K562 (cell line): Measurements from ENCODE around the gene RFC2. TPM values are rescaled to one million over a fixed set of nuclear protein-coding genes. Genes with fewer than 3 reads are reported as not detected.

Source experiments
- ATF1 ChIP-seq, 2 experiments: fragments of 450-650 bp in 1 of 2; IDR thresholded peaks; 2 replicates each; pipeline ENCODE4 v1.6.1; 2016; ENCODE audit warnings: missing compliant biosample characterization in 1 of 2, missing genetic modification characterization in 1 of 2
- ATF7 ChIP-seq: fragments of 450-650 bp; IDR thresholded peaks from 2 replicates; pipeline ENCODE4 v1.7.1; 2014; ENCODE audit warnings: mild to moderate bottlenecking, moderate library complexity
- CGGBP1 ChIP-seq: fragments of 250-450 bp; sonication (Bioruptor Pico); IDR thresholded peaks from 2 replicates; pipeline ENCODE4 v1.9.0; 2021; ENCODE audit warnings: mild to moderate bottlenecking
- FOXM1 ChIP-seq, 2 experiments: fragments of 450-650 bp in 1 of 2; sonication (generic) in 1 of 2; formaldehyde crosslinking in 1 of 2; IDR thresholded peaks; 2 replicates each; pipeline versions ENCODE4 v1.6.1 to v1.9.0; 2017 to 2022; ENCODE audit warnings: low read depth in 2 of 2, mild to moderate bottlenecking in 2 of 2, missing genetic modification reagents in 1 of 2, moderate library complexity in 1 of 2
- FOXP1 ChIP-seq: sonication (generic); formaldehyde crosslinking; IDR thresholded peaks from 2 replicates; pipeline ENCODE4 v1.8.0; 2022; ENCODE audit warnings: mild to moderate bottlenecking, missing genetic modification reagents
- GMEB1 ChIP-seq: fragments of 250-450 bp; sonication (Bioruptor Pico); IDR thresholded peaks from 2 replicates; pipeline ENCODE4 v1.4.0; 2020; ENCODE audit warnings: mild to moderate bottlenecking
- HDAC6 ChIP-seq: IDR thresholded peaks from 2 replicates; pipeline ENCODE4 v1.6.1; 2012; ENCODE audit warnings: low read depth, mild to moderate bottlenecking, control low read depth, inconsistent platforms, low read length, moderate library complexity
- KDM1A ChIP-seq, 2 experiments: fragments of 450-650 bp; IDR thresholded peaks; 2 replicates each; pipeline ENCODE4 v1.6.1; 2016; ENCODE audit warnings: mild to moderate bottlenecking in 2 of 2
- KLF6 ChIP-seq: fragments of 250-450 bp; sonication (Bioruptor Pico); IDR thresholded peaks from 2 replicates; pipeline ENCODE4 v1.4.0; 2020; ENCODE audit warnings: mild to moderate bottlenecking, moderate library complexity, borderline replicate concordance
- MAFF ChIP-seq: IDR thresholded peaks from 2 replicates; pipeline ENCODE4 v1.6.1; 2012; ENCODE audit warnings: low read length, improper control_type of control experiment
- MAZ ChIP-seq, 2 experiments: fragments of 450-650 bp in 1 of 2; sonication (generic) in 1 of 2; formaldehyde crosslinking; IDR thresholded peaks in 1 of 2; conservative IDR thresholded peaks in 1 of 2; 2 replicates each; pipeline versions ENCODE4 v1.4.0 to v1.5.0; 2020; ENCODE audit warnings: mild to moderate bottlenecking in 1 of 2, missing genetic modification reagents in 1 of 2
- PRPF4 ChIP-seq: fragments of 200-400 bp; formaldehyde crosslinking; IDR thresholded peaks from one replicate; pipeline ENCODE4 v1.6.1; 2017; ENCODE audit warnings: low read length, low read depth, mild to moderate bottlenecking; ENCODE audit not compliant: insufficient read depth, poor library complexity, severe bottlenecking
- SMARCA5 ChIP-seq: fragments of 450-650 bp; IDR thresholded peaks from 2 replicates; pipeline ENCODE4 v1.6.1; 2016
- ZHX1 ChIP-seq: fragments of 150-350 bp; conservative IDR thresholded peaks from 2 replicates; pipeline ENCODE4 v1.6.1; 2014; ENCODE audit warnings: low read length
- ZNF23 ChIP-seq: fragments of 250-450 bp; sonication (Bioruptor Pico); IDR thresholded peaks from 2 replicates; pipeline ENCODE4 v1.4.0; 2020; ENCODE audit warnings: mild to moderate bottlenecking
- ZNF57 ChIP-seq: fragments of 450-650 bp; formaldehyde crosslinking; IDR thresholded peaks from 2 replicates; pipeline ENCODE4 v1.4.0; 2020; ENCODE audit warnings: mild to moderate bottlenecking, moderate library complexity
- ZNF764 ChIP-seq: fragments of 250-450 bp; sonication (Bioruptor Pico); IDR thresholded peaks from 2 replicates; pipeline ENCODE4 v1.4.0; 2020; ENCODE audit warnings: low read depth, mild to moderate bottlenecking, moderate library complexity
- polyA plus RNA-seq, 8 experiments: library from polyadenylated mRNA; depleted of rRNA in 4 of 8; stranded (reverse) in 5 of 8; unstranded in 3 of 8; fragments of >200 nt; fragmentation: Nextera tagmentation in 2 of 8; fragmentation: Illumina TruSeq in 1 of 8; extraction: Ambion mirVana in 2 of 8; extraction: Trizol in 1 of 8; gene quantifications; 2 replicates each; pipeline versions ENCODE4 v1.2.1 to v1.2.3, GENCODE V29; 2011 to 2014; ENCODE audit warnings: inconsistent platforms in 1 of 8, missing spikeins in 1 of 8
- total RNA-seq, 7 experiments: library from RNA; depleted of rRNA in 6 of 7; stranded (reverse); fragments of >200 nt in 6 of 7; fragmentation: Illumina TruSeq in 2 of 7; extraction: Trizol in 2 of 7; gene quantifications; 2 replicates each; pipeline versions ENCODE4 v1.2.1 to v1.2.3, GENCODE V29; 2011 to 2021; ENCODE audit warnings: low replicate concordance in 1 of 7

The RFC2 gene
- total and polyA plus RNA-seq, 9 of the 15 experiments (the other 6 are each of a cell fraction or from before 2014, with no cell fraction given): 32.5 to 161 (median 102) TPM

- no peak for TF ChIP-seq PRPF4
- TF ChIP-seq SMARCA5: peak; percentile 75; the same call in 1 of the 2 replicates
- no peak for TF ChIP-seq ZNF23
- no peak for TF ChIP-seq CGGBP1 (CRISPR knock-in tag)
- TF ChIP-seq FOXP1 (CRISPR knock-in tag): 0 out of 2 replicates have a peak, but pooled peaks have one; percentile 32
- TF ChIP-seq FOXM1 (IDR thresholded peaks at IDR 0.05; ENCODE audit: low read depth): no peak
- TF ChIP-seq FOXM1 (CRISPR knock-in tag; IDR thresholded peaks at IDR 0.05; ENCODE audit: low read depth): no peak
- TF ChIP-seq KDM1A (IDR thresholded peaks at IDR 0.05): no peak
- no peak for TF ChIP-seq HDAC6
- TF ChIP-seq MAFF: no peak
- TF ChIP-seq ATF7: 0 out of 2 replicates have a peak, but pooled peaks have one; percentile 20
- TF ChIP-seq ZNF57: no peak
- no peak for TF ChIP-seq ATF1 (CRISPR knock-in tag; IDR thresholded peaks at IDR 0.05)
- no peak for TF ChIP-seq ATF1 (tag; IDR thresholded peaks at IDR 0.05)
- TF ChIP-seq MAZ (CRISPR knock-in tag; conservative IDR thresholded peaks at IDR 0.05 in 1 of 2, IDR thresholded peaks at IDR 0.05 in 1 of 2): peak in 1 of 2 experiments; percentile 79; a peak in 2 of 4 replicates
- TF ChIP-seq ZHX1: no peak
- no peak for TF ChIP-seq GMEB1 (CRISPR knock-in tag)
- TF ChIP-seq KLF6 (CRISPR knock-in tag): no peak
- no peak for TF ChIP-seq ZNF764 (CRISPR knock-in tag)
These were observed 18.3 kb upstream of the RFC2 start (continued) for GRCh38 chr7:74272305-74273038.
